GM21367 (cell line): ENCODE results near the gene ACSS3.
"Not testable (repeated sequence)": the region's sequence is repeated elsewhere in the genome, so short reads cannot be mapped to it uniquely, and the experiment has no call there.

ENCODE experiments used
- ATAC-seq: cut with Tn5 transposase; IDR thresholded peaks from one replicate; pipeline ENCODE4 v1.9.1; 2021; ENCODE audit not compliant: unreplicated experiment

ACSS3 gene

GRCh38 chr12:81166790-81167189, 88.9 kb downstream of the ACSS3 start:
- ATAC-seq: no peak

- no peak for ATAC-seq
Measured at GRCh38 chr12:81167694-81168093, 89.8 kb downstream of the ACSS3 start.

GRCh38 chr12:81168445-81168844, 90.6 kb downstream of the ACSS3 start:
- ATAC-seq: no peak

GRCh38 chr12:81170072-81170471, 92.2 kb downstream of the ACSS3 start:
- no peak for ATAC-seq

- ATAC-seq: no peak
Measured at GRCh38 chr12:81172851-81173250, 95.0 kb downstream of the ACSS3 start.

- ATAC-seq: no peak
Measured at GRCh38 chr12:81174664-81175063, 96.8 kb downstream of the ACSS3 start.

GRCh38 chr12:81176796-81177195, 98.9 kb downstream of the ACSS3 start:
- no peak for ATAC-seq

GRCh38 chr12:81181691-81182090, 103.8 kb downstream of the ACSS3 start:
- no peak for ATAC-seq

- ATAC-seq: no peak
Measured at GRCh38 chr12:81187686-81188085, 109.8 kb downstream of the ACSS3 start.

GRCh38 chr12:81196595-81196994, 118.7 kb downstream of the ACSS3 start:
- ATAC-seq: no peak

- not testable (repeated sequence) for ATAC-seq
Measured at GRCh38 chr12:81200561-81200960, 122.7 kb downstream of the ACSS3 start.

- no peak for ATAC-seq
Measured at GRCh38 chr12:81203671-81204204, 125.9 kb downstream of the ACSS3 start.

GRCh38 chr12:81205416-81205815, 127.5 kb downstream of the ACSS3 start:
- no peak for ATAC-seq

GRCh38 chr12:81206429-81206828, 128.6 kb downstream of the ACSS3 start:
- ATAC-seq: no peak

- ATAC-seq: no peak
Measured at GRCh38 chr12:81207173-81207572, 129.3 kb downstream of the ACSS3 start.

- no peak for ATAC-seq
Measured at GRCh38 chr12:81207664-81208063, 129.8 kb downstream of the ACSS3 start.

- no peak for ATAC-seq
Measured at GRCh38 chr12:81208187-81208911, 130.5 kb downstream of the ACSS3 start.

- ATAC-seq: no peak
Measured at GRCh38 chr12:81209012-81209411, 131.1 kb downstream of the ACSS3 start.

GRCh38 chr12:81209772-81210225, 131.9 kb downstream of the ACSS3 start:
- not testable (repeated sequence) for ATAC-seq

GRCh38 chr12:81211306-81211705, 133.4 kb downstream of the ACSS3 start:
- no peak for ATAC-seq

- no peak for ATAC-seq
Measured at GRCh38 chr12:81212996-81213696, 135.3 kb downstream of the ACSS3 start.

GRCh38 chr12:81216739-81217138, 138.9 kb downstream of the ACSS3 start:
- ATAC-seq: no peak
